GM13977 (cell line): ENCODE results near the gene CTU2.
A peak's percentile ranks its signal among the peaks of the same experiment; 100 is the strongest.

Source experiments
- DNase-seq: peaks from one replicate; pipeline ENCODE4 v3.0.0; 2012; ENCODE audit warnings: low spot score
- in situ Hi-C: fragments of 300-500 bp; cut with MboI; formaldehyde crosslinking; loops from one replicate; pipeline ENCODE4 v1.12.0; 2022; ENCODE audit warnings: low sequenced_read_pairs, low pct_unique_long_range_greater_than_20kb, mixed read lengths, inconsistent platforms; ENCODE audit not compliant: unreplicated experiment
- TF ChIP-seq, protein P1 (sequence below): IDR thresholded peaks from 2 replicates; pipeline ENCODE4 v1.5.1; 2012; ENCODE audit warnings: mild to moderate bottlenecking, control low read depth; ENCODE audit not compliant: insufficient read depth; ENCODE audit errors: extremely low read depth, missing control alignments

Gene CTU2

DNA sequence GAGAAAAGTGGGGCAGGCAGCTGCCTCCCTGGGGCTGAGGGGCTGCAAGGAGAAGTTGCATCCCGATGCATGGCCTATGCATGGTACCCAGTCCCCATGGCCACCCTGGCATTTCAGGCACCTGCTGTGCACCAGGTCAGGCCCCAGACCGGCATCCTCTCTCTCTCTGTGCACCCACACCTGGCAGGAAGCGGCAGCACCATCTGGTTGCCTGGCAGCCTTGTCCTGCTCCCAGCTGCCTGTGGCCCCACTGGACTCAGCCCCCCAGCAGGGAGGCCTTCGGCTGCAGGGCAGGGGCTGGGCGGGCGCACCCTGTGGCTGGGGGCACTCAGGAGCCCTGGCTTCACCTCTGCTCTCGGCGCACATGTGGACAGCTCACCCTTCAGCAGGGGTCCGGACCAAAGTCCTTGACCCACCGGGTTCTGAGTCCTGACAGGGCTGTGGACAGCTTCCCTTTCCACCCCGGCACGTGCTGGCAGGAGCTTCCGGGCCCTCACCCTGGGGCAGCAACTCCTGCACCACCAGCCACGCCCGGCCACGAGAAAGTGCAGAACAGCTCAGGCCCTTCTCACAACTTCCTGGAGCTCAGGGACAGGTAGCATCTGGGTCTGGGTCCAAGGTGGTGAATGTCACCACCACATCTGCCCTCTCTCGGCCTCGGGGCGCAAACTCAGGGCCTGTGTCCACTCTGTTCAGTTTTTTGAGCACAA, 36.7 kb downstream of the CTU2 start:
- TF ChIP-seq, protein P1, sequence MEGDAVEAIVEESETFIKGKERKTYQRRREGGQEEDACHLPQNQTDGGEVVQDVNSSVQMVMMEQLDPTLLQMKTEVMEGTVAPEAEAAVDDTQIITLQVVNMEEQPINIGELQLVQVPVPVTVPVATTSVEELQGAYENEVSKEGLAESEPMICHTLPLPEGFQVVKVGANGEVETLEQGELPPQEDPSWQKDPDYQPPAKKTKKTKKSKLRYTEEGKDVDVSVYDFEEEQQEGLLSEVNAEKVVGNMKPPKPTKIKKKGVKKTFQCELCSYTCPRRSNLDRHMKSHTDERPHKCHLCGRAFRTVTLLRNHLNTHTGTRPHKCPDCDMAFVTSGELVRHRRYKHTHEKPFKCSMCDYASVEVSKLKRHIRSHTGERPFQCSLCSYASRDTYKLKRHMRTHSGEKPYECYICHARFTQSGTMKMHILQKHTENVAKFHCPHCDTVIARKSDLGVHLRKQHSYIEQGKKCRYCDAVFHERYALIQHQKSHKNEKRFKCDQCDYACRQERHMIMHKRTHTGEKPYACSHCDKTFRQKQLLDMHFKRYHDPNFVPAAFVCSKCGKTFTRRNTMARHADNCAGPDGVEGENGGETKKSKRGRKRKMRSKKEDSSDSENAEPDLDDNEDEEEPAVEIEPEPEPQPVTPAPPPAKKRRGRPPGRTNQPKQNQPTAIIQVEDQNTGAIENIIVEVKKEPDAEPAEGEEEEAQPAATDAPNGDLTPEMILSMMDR: no peak
- DNase-seq: no peak
- in situ Hi-C loops: no loop called here

DNA sequence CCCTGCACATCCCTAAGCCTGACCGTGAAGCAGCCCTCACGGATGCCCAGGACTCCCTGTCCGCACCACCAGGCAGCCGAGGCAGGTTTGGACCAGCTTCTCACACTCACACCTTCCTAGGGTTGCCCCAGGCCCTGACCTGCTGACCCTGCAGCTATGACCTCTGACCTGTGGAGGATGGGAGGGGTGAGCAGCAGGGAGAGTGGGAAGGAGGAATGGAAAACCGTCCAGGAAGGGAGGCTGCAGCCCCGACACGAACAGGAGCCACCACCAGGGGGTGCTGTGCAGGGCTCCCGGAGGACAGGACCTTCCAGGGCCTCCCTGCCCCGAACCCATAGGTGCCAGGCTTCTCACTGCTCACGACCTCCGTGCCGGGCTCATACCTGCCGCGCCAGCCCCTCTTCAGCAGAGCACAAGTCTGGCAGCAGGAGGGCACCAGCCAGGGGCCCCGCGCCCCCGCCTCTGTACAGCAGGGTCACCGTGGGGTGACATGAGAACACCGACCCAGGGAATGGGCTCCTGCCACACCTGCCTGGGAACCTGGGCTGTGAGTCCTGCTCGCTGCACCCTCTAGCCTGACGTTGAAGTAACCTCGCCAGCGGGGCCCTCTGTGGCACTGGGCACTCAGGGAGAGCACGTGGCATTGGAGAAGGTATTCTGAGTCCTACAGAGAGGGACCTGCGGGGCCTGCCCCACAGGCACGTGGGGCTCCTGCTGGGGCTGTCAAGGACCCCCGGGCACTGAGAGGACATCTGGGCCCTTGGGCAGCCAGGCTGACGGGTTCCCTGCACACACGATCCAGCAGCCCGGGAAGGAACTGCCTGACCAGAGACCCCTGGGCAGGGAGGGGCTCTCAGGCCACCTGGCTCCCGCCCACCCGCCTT, 37.6 kb downstream of the CTU2 start:
- DNase-seq: peak; percentile 82
- TF ChIP-seq, protein P1: peak; percentile 85
- in situ Hi-C loops: no loop called here

DNA sequence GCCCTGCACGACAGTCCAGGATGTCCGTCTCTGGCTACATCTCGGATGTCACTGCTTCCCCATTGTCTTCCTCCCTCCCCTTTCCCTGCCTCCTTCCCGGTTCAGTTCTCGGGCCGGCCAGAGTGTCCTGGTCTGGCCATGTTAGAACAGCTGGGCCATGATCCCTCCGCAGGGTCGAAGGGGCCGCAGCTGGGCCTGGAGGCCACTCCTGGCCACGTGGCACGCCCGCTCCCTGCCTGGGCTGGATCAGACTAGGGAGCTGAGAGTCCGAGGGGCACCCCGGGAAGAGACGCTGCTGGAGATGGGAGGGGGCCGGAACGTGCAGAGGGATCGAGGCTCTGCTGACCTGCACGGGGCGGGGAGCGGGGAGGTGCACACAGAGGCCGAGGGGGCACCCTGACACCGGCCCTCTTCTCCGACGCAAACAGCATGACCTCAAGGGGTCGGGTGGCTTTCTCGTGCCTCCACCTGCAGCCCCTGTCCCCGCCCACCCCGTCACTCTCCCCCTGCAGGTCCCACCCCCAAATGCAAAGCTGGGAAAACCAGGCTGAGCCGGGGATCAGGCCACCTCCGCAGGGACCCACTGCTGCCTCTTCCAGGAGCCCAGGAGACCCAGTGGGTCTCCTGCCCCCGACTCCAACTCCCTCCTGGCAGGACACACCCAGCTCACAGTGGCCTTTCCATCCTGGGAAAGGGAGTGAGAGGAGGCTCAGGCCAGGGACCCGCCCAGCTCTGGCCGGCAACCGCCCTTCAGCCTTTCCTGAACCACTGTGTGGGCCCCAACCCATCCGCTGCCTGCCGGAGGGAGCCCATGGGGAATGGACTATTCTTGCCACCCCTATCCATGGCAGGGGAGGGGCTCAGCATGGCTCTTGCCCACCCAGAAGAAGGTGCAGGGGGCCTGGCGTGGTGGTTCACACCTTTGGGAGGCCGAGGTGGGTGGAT, 38.5 kb downstream of the CTU2 start:
- in situ Hi-C loops: no loop called here
- no peak for DNase-seq
- TF ChIP-seq, protein P1: no peak

DNA sequence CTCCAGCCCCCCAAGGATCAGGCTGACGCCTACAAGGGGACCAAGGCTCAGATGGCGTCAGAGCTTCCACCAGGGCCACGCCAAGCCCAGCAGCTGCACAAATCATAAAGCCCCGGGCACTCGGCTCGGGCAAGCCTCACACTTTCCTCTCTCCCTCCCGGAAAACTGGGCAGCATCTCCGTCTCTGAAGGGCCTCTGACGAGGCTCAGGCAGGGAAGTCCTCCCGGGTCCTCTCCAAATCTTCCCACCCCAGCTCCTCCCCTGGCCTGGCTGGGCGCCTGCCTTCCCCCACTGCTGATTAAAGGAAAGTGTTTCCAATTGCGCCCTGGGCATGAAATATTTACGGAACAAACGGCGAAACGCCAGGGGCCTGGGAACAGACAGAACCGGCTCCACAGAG, 40.2 kb downstream of the CTU2 start:
- TF ChIP-seq, protein P1: no peak
- no peak for DNase-seq
- in situ Hi-C loops: no loop called here

DNA sequence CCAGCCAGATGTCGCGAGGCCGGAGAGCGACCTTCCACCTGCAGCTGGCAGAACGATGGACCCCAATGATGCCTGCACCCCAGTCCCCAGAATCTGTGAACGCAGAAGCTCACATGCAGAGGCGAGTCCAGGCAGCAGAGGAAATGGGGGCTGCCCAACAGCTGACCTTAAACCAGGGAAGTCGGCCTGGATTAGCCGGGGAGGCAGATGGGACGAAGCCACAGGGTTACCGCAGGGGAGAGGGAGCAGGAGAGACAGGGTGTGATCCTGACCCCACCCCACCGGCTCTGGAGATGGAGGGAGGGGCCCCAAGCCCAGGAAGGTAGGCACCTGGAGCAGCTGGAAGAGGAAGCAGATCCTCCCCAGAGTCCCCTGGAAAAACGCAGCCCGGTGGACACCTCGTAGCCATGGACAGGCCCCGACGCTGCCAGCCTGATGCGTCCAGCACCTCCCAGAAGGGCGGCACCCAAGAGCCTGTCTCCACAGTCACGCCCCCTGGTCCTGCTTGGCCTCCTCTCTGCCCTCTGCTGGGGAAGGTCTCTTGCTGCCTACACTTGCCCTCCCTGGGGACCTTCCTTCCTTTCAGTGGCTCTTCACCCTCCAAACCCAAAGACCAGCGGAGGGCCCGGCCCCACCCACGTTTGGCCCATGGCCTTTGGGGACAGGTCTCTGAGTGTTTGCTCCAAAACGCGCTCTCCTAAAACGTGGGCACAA, 41.4 kb downstream of the CTU2 start:
- in situ Hi-C loops: no loop called here
- peak; percentile 74 for DNase-seq

More for the DNA sequence above, 41.4 kb downstream of the CTU2 start:
- TF ChIP-seq, protein P1: peak; percentile 39
